Neural cell (in vitro differentiated cells): ENCODE measurements around the gene ZNF891. TPM values are rescaled to one million over a fixed set of nuclear protein-coding genes. Genes with fewer than 3 reads are reported as not detected.

Source experiments
- H2AFZ ChIP-seq: fragments of 200-600, 300-800 bp; sonication (generic), shearing (Covaris generic); 2 replicates; pipeline ENCODE4 v1.6.0; 2014; ENCODE audit warnings: low read depth, mild to moderate bottlenecking, antibody characterized with exemption, low read length, moderate library complexity
- H3F3A ChIP-seq: fragments of 200-600 bp; shearing (Covaris generic); 2 replicates; pipeline ENCODE4 v1.6.1; 2016; ENCODE audit warnings: mild to moderate bottlenecking, moderate library complexity, mixed read lengths, antibody characterized with exemption, low read length; ENCODE audit not compliant: insufficient read depth, poor library complexity, severe bottlenecking
- H3K27ac ChIP-seq: fragments of 200-600, 300-800 bp; sonication (generic), shearing (Covaris generic); 2 replicates; pipeline ENCODE4 v1.5.1; 2014; ENCODE audit warnings: mild to moderate bottlenecking, low read length, moderate library complexity
- H3K27me3 ChIP-seq: fragments of 300-800, 200-600 bp; sonication (generic), shearing (Covaris generic); 2 replicates; pipeline ENCODE4 v1.6.0; 2014; ENCODE audit warnings: mild to moderate bottlenecking, low read depth, low read length, moderate library complexity; ENCODE audit not compliant: insufficient read depth
- H3K36me3 ChIP-seq: fragments of 300-800, 200-600 bp; sonication (generic), shearing (Covaris generic); 2 replicates; pipeline ENCODE4 v1.5.1; 2014; ENCODE audit warnings: mild to moderate bottlenecking, antibody characterized with exemption, low read length, moderate library complexity; ENCODE audit not compliant: insufficient read depth
- H3K4me2 ChIP-seq: fragments of 300-800, 200-600 bp; sonication (generic), shearing (Covaris generic); 2 replicates; pipeline ENCODE4 v1.6.0; 2014; ENCODE audit warnings: mild to moderate bottlenecking, low read length
- H3K4me3 ChIP-seq: fragments of 300-800, 200-600 bp; sonication (generic), shearing (Covaris generic); 2 replicates; pipeline ENCODE4 v1.5.1; 2014; ENCODE audit warnings: mild to moderate bottlenecking, low read length, moderate library complexity
- H3K79me2 ChIP-seq: fragments of 200-600 bp; shearing (Covaris generic); replicated peaks from 2 replicates; pipeline ENCODE4 v1.6.0; 2014; ENCODE audit warnings: mild to moderate bottlenecking, low read length, moderate library complexity; ENCODE audit not compliant: insufficient read depth
- H3K9ac ChIP-seq: fragments of 300-800, 200-600 bp; sonication (generic), shearing (Covaris generic); 2 replicates; pipeline ENCODE4 v1.6.1; 2016; ENCODE audit warnings: mild to moderate bottlenecking, low read length, mixed read lengths
- H3K9me2 ChIP-seq: fragments of 200-600 bp; shearing (Covaris generic); 2 replicates; pipeline ENCODE4 v1.6.1; 2016; ENCODE audit warnings: mild to moderate bottlenecking, low read length, mixed read lengths; ENCODE audit not compliant: insufficient read depth
- H3K9me3 ChIP-seq: fragments of 200-600, 300-800 bp; sonication (generic), shearing (Covaris generic); 2 replicates; pipeline ENCODE4 v1.6.1; 2016; ENCODE audit warnings: mild to moderate bottlenecking, mixed run types, low read length, moderate library complexity, mixed read lengths
- H4K20me1 ChIP-seq: fragments of 200-600 bp; shearing (Covaris generic); 2 replicates; pipeline ENCODE4 v1.6.1; 2016; ENCODE audit warnings: mild to moderate bottlenecking, mixed run types; ENCODE audit not compliant: insufficient read depth
- CTCF ChIP-seq: fragments of 450-650 bp; IDR thresholded peaks from 2 replicates; pipeline ENCODE4 v1.5.1; 2014; ENCODE audit warnings: antibody characterized with exemption, mild to moderate bottlenecking, moderate library complexity; ENCODE audit not compliant: poor library complexity, severe bottlenecking
- EP300 ChIP-seq: fragments of 450-650 bp; conservative IDR thresholded peaks from 2 replicates; pipeline ENCODE4 v1.6.1; 2014; ENCODE audit warnings: antibody characterized with exemption, mild to moderate bottlenecking, moderate library complexity; ENCODE audit not compliant: poor library complexity, severe bottlenecking
- EZH2 ChIP-seq: fragments of 200-600, 300-800 bp; shearing (Covaris generic), sonication (generic); IDR thresholded peaks from 2 replicates; pipeline ENCODE4 v1.6.1; 2014; ENCODE audit warnings: antibody characterized with exemption, low read length, borderline replicate concordance, mild to moderate bottlenecking; ENCODE audit not compliant: insufficient read depth, poor library complexity, severe bottlenecking
- POLR2AphosphoS5 ChIP-seq: IDR thresholded peaks from 2 replicates; pipeline ENCODE4 v1.6.1; 2012
- RAD21 ChIP-seq: fragments of 450-650 bp; conservative IDR thresholded peaks from 2 replicates; pipeline ENCODE4 v1.6.1; 2014; ENCODE audit warnings: antibody characterized with exemption, mild to moderate bottlenecking, moderate library complexity
- REST ChIP-seq: IDR thresholded peaks from 2 replicates; pipeline ENCODE4 v1.6.1; 2012; ENCODE audit warnings: borderline replicate concordance
- SMC3 ChIP-seq: fragments of 450-650 bp; conservative IDR thresholded peaks from 2 replicates; pipeline ENCODE4 v1.6.1; 2014; ENCODE audit warnings: antibody characterized with exemption, mild to moderate bottlenecking, moderate library complexity; ENCODE audit not compliant: poor library complexity
- TAF1 ChIP-seq: IDR thresholded peaks from 2 replicates; pipeline ENCODE4 v1.6.1; 2012; ENCODE audit warnings: low read depth
- polyA plus RNA-seq: library from polyadenylated mRNA; depleted of rRNA; stranded (reverse); fragments of >200 nt; gene quantifications from 2 replicates; pipeline ENCODE4 v1.2.3, GENCODE V29; 2014

The ZNF891 gene
- polyA plus RNA-seq, 1 donor from 2014 or later, result 9.4 TPM

GRCh38 chr12:133105620-133106019 lies 24.5 kb downstream of the ZNF891 start:
- H2AFZ ChIP-seq, result no peak overlapping the region
- no peak overlapping the region for H3K4me2 ChIP-seq
- H3K9me2 ChIP-seq, result no peaks in the 10 kb centered on the region
- no peaks in the 10 kb centered on the region for H4K20me1 ChIP-seq
- peaks cover 7% of the 10 kb centered on the region for H3K79me2 ChIP-seq
- H3K9me3 ChIP-seq, result peaks cover 74% of the 10 kb centered on the region
- H3K36me3 ChIP-seq, result peaks cover 86% of the 10 kb centered on the region
- no peaks in the 10 kb centered on the region for H3K27me3 ChIP-seq
- no peak overlapping the region for H3K9ac ChIP-seq
- TF ChIP-seq RAD21 (no peak), REST (no peak), SMC3 (no peak), TAF1 (no peak), EP300 (no peak), CTCF (no peak), POLR2AphosphoS5 (no peak), EZH2 (no peak)
- H3K27ac ChIP-seq, result no peak overlapping the region
- H3K4me3 ChIP-seq, result no peak overlapping the region
- no peaks in the 10 kb centered on the region for H3F3A ChIP-seq

- Histone ChIP-seq H3F3A (no peaks in the 10 kb centered on the region), H3K9me3 (peaks cover 29% of the 10 kb centered on the region), H3K9me2 (no peaks in the 10 kb centered on the region), H2AFZ (no peak overlapping the region), H3K27me3 (no peaks in the 10 kb centered on the region), H3K9ac (no peak overlapping the region), H3K36me3 (peaks cover 52% of the 10 kb centered on the region), H4K20me1 (no peaks in the 10 kb centered on the region), H3K4me2 (no peak overlapping the region), H3K27ac (no peak overlapping the region), H3K4me3 (no peak overlapping the region), H3K79me2 (peaks cover 21% of the 10 kb centered on the region)
- TF ChIP-seq EZH2 (no peak), POLR2AphosphoS5 (no peak), CTCF (no peak)
Observed at GRCh38 chr12:133083345-133083744, 46.7 kb downstream of the ZNF891 start.
